Muscle of arm (tissue), 12 donors: Measurements from ENCODE around the gene REV3L. TPM values are rescaled to one million over a fixed set of nuclear protein-coding genes. Genes with fewer than 3 reads are reported as not detected.
"Not testable (repeated sequence)": the region's sequence is repeated elsewhere in the genome, so short reads cannot be mapped to it uniquely, and the experiment has no call there.

Experiments used
- DNase-seq: peaks from one replicate; pipeline ENCODE4 v3.0.0-alpha.2; 2013
- polyA plus RNA-seq, 12 donors: library from polyadenylated mRNA; unstranded; fragments of 120-200 nt; gene quantifications; one replicate each; pipeline ENCODE4 v1.2.1, GENCODE V29; 2013; ENCODE audit not compliant: insufficient read length in 12 of 12

Gene REV3L
- polyA plus RNA-seq, 12 donors: 33.5 to 49.1 (median 40.0) TPM; not detected in 1

DNA sequence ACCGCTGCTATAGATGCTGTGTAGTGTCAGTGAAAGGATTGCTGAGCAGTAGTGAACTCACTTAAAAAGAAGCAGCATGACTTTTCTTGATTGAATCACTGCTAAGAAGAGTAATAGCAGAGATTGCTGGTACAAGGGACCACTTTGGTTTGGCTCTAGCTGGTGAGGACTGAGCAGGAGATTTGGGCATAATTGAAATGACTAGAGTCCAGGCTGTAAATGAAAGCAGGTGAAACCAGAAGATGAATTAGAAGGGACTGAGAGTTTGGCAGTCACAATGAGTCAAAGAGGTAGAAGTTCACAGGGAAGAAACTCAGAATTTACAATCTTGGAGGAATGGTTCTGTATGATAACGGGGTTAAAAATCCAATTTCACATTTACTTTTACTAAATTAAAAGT lies 19.1 kb upstream of the REV3L start:
- DNase-seq: no peak

DNA sequence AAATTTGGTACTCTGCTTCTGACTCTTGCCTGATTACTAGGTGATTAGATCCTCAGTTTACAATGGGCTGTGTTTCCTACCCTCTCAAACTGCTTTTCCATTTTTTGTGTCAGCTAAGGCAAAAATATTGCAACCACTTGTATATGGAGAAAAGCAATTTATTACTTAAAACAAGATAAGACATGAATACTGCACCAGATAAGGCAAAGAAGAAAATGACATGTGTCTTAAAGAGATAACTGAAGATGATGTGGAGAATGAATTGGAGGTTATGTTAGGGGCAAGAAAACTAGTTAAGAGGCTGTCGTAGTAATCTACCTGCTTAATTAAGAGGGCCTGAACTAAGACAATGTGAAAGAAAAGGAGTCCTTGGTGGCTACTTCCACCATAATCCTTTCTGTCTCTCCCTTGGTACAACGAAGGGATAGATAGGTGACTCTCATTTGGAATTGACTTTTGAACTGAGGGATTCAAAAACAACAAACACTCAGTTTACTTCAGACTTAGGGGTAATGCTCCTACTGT lies 16.3 kb upstream of the REV3L start:
- DNase-seq: no peak

DNA sequence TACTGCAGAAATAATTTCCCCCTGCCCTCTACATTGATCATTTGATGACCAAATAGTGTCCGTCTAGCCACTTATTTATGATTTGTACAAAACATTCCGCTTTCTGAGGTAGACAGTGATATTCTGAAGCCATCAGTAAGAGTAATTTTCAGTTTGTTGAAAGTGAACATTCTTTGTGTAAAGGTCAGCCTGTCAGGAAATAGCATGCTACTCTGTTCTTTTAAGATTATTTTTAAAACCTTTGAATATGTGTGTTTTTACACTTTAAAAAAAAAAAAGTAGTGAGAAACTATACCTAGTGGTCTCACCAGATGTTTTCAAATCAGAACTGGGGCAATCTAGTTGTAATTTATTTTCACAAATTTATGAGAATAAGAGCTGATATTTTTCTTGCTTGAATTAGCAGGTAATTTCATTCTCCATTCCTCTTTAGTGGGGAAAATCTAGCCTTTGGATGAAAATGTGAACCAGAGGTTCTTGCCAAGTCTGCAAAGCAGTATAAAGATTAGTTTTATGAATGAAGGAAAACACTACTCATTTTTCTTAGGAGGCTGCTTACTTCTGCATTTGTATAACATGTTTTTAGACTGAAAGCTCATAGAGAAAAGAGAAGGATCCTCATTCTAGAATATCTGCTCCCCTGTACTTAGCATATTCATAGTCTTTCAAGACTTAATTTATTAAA lies 12.1 kb upstream of the REV3L start:
- no peak for DNase-seq

DNA sequence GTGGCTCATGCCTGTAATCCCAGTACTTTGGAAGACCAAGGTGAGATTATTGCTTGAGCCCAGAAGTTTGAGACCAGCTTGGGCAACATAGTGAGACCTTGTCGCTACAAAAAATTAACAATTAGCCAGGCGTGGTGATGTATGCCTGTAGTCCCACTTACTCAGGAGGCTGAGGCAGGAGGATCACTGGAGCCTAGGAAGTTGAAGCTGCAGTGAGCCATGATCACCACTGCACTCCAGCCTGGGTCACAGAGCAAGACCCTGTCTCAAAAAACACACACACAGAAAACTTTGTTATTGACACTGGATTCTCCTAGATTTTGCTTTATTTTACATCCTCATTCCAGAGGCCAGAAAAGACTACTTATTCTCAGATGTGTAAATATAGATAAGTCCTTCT lies 9.5 kb upstream of the REV3L start:
- no peak for DNase-seq

DNA sequence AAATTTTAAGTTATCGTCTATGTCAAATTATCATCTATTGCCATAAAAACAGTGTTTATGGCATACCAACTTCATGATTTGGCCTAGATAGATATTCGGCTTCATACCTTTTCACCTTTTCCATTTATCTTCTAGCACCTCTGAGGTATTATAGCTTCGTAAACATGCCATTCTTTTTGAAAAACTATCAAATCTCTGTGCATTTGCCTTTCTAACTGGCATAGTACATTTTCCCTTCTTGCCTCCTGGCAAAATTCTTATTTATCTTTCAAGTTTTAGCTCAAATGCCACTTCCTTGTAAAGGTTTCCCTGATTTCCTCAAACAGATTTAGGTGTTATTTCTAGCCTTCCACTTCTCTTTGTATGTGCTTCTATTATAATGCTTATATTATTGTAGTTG lies 7.0 kb upstream of the REV3L start:
- no peak for DNase-seq

DNA sequence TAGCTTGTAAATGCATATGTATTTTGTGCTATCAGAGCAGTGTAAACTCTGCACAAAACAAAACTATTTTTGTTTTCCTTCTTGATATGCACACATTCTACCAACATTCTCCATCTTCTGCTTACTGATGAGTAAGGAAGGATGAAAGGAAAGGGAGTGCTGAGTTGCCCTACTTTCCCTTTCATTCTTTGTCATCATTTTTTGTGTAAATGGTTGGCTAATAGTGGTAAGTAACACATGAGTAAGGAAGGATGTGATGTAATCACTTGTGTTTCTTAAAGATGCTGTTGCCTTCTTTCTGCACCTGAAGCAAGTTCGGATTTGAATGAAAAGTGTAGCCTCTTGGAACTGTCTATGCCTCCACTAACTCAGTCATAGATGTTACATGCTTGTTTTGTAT lies 4.6 kb upstream of the REV3L start:
- DNase-seq: no peak

DNA sequence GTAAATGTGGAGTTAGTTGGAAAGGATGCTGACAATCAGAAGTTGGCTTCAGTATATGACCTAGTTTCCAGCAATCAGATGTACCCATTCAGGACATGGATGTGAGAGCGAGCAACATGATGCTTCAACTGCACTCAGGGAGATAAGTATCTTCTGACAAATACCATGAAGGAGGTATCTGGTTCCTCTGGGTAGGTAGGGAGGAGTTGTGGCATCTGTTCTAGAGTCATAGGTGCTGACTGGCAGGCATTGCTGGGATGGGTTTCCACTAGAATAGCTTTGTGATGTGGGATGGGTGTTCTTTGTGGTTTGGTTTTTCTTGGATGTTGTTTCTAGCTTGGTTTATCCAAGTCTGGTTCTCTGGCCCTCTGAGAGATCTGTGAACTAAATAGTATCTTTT lies 3.9 kb upstream of the REV3L start:
- DNase-seq: no peak

DNA sequence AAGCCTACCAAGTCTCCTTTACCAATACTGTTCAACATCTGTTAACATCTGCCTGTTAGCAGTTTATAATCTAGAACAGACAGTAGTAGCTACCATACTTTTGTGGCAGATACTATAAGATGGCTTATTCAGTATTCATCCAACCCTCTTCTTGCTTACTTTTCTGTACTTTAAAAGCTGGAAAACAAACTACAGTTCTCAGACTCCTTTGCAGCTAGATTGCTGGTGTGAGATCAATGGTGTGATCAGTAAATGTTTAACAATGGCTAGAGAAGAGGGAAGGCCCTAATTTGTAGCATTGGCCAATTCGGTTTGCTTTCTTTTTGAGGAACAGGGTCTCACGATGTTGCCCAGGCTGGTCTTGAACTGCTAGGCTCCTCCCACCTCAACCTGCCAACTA lies 3.5 kb upstream of the REV3L start:
- no peak for DNase-seq

DNA sequence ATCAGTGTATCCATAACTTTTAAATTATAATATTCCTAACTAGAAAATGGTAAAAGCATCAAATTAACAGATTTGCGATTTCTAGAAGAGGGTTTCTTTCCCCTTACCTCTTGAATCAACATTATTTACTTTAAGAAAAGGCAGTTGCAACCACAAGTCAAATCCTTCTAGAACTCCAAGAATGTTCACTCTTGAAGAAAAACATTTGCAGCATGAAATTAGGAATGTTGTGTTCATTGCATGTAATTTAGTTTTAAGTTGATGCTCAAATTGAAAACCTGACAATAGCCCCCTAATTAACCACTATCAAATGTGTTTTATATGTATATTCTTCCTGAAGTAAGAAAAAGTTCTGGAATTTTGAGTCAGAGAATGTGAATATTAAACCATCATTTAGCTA lies 2.3 kb upstream of the REV3L start:
- DNase-seq: no peak

DNA sequence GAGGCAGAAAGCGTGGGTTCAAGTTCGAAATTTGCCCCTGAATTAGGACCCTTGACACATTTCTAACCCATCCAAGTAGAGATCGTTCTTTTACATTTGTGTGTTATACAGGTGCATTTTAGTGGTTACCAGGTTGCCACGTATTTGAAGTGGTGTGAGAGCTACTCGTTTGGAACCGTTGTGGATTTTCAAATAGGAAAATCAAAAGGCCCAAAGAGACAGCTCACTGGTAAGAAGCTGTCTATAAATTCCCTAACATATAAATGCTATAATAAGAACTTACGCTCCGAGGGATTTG lies 1.6 kb upstream of the REV3L start:
- no peak for DNase-seq

DNA sequence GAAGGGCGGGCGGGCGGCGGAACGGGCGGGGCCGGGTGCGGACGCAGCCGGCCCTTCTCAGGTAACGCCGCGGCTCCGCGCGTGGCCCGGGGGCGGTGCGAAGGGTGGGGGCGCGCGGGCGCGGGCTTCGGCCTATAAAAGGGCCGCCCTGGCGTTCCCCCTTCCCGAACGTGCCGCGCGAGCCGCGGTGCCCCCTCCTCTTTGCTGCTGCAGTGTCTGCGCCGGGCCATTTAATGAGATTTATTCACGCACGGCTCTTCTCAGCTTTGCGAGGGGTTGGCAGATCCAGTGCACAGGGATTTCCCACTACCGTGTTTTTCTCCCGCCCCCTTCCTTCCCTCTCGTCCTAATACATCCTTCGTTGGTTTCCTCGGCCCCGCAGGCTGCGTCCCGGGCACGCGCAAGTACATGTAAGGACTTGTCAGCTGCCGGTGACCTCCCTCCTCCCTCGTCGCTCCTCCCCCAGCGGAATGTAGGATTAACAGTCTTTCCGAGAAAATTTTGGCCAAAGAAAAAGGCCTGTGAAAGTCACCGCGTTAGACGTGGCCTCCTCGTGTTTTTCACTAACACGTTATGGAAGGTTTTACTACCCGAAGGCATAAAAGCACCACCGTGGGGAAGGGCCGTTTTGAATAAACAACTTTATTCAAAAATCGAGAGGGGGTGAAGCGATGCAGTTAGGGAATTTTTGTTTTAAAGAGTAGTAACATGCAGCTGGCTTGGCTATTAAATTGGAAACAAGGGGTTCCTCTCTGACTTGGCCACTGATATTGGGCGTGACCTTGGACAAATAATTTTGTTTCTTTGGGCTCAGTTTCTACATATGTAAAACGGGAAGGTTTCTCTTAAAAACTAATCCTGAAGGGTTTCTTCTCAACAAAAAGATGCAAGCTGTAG lies 966 bp upstream of the REV3L start:
- DNase-seq: peak; percentile 94

DNA sequence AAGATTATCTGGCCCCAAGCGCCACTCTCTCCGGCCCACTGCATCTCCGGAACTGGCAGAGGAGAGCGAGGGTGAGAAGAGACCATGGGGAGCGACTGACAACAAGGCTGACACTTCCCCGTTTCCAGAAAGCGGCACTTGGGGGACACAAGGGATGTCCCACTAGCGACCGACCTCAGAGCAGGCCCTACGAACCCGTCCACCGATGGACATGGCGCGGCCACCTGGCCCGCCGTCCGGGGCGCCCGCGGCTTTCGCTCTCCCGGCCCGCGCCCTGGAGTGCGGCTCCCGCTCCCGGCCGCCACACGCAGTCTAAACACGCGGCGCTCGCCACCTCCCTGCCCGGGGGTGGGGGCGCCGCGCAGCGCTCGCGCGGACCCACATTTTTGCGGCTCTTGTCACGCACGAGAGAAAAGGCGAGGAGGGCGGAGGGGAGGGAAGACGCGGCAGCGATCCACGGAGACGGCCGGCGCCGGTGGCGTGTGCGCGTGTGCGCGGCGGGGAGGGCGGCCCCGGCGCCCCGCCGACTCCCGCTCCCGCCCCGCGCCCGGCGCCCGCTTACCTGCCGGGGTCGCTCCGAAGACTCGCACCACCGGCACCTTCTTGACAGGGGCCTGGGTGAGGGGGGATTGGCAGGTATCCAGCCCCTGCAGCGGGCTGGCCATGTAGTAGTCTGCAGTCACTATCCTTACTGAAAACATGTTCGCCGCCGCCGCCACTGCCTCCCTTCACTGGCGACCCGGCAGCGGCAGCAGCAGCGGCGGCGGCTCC lies 645 bp downstream of the REV3L start:
- peak; percentile 54 for DNase-seq

DNA sequence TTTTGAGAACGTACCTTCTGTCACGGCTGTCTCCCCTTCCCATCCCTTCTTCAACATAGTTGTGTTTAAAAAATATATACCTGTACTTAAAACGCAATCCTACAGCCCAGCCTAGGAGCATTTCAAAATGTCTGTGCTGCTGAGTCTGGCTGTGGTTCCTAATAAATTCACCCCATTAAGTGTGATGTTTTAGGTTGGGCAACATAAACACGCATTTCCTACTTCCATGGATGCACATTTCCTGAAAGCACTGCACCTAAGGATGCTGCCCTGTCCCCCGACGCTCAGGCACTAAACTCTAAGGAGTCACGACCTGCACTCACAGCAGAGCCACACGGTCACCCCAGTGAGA lies 1.2 kb downstream of the REV3L start:
- DNase-seq: no peak

DNA sequence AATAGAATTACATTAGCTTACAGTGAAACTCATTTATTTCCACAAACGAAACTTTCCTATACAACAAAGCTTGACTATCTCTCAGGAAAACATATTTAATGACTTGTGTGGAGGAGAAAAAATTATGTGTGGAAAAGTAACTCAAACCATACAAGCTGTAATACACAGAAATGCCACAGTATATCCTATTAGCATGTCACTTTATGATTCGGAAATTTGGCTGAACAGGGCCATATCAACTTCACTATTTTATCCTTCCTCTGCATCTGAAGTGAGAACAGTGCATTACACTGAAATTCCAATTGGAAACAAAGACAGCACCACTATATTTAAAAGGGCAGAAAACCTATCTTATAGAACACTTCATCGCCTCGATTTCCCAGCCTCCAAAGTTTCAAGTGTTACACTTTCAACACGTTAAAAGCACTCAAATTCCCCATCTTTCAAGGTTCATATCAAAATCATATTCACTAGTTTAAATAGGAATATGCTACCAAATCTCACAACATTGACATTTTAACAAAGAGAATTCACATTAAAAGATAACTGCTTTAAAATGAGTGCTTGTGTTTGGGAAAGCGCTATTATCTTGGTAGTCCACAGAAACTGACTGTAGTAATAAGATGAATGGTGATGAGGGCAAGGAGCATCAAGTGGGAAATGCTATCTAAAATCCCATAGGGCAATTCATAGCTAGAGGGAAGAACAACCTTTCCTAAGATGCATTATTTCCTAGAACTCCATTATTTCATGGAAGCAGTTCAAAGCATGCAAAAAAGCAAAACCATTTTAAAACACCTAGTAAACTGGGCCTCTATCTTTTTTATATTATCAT lies 1.8 kb downstream of the REV3L start:
- DNase-seq: peak; percentile 14

DNA sequence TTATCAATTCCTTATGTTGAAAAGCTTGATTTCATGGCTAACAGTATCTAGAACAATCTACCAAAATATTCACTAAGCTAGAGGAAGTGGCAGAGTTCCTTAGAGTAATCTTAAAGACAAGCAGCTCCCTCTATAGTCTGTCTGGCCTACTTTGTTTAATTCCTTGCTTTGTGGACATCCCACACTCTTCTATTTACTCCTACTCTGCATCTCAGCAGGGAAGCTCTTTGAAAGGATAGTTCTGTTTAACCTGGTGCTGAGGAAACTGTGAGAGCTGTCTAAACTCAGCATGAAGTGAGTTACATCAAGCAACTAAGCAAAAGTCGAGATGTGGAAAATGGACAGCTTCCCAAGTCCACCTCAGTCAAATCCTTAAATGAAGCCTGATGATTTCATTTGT lies 4.3 kb downstream of the REV3L start:
- peak; percentile 48 for DNase-seq

DNA sequence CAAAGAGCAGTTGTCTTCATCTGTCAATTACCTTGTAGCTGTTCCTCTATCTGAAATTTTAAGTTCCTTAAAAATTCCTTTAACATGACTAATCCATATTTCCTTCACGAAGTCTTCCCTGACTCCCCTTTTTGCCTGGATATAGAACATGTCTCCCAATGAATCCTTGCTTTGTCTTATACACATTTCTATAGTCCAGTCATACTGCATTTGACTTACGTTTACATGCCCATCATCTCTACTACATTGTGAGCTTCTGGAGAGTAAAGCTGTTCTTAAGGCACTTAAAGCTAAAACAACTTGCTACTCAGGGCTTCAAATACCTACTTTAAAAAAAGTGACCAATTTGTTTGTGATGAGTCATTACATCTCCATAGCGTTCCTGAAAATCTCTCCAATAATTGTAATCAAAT lies 4.9 kb downstream of the REV3L start:
- no peak for DNase-seq

DNA sequence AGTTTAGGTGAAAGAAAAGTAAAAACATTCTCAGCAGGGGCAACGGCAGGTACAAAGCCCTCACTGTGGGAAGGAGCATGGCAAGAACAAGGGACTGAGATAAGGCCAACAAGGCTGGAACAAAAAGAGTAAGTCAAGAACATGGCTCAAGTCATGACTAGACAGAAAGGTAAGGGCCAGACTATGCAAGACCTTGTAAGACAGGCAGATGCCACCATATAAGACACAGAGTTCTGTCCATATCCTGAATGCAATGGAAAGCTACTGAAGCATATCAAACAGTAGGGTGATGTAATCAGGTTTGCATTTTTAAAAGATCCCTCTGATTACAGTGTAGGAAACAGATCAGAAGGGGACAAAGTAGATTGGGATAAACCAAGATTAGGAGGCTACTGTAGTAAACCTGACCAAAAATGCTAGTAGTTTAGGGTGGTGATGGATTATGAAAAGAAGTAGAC lies 5.5 kb downstream of the REV3L start:
- DNase-seq: no peak

DNA sequence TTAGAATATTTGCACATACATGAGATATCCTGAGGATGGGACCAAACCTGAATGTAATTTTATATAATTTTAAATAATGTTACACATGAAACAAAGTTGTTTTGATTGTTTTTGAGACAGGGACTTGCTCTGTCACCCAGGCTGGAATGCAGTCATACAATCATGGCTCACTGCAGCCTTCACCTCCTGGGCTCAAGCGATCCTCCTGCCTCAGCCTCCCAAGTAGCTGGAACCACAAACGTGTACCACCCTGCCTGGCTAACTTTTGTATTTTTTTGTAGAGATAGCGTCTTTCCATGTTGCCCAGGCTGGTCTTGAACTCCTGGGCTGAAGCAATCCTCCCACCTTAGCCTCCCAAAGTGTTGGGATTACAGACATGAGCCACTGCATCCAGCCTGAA lies 7.0 kb downstream of the REV3L start:
- DNase-seq: not testable (repeated sequence)

DNA sequence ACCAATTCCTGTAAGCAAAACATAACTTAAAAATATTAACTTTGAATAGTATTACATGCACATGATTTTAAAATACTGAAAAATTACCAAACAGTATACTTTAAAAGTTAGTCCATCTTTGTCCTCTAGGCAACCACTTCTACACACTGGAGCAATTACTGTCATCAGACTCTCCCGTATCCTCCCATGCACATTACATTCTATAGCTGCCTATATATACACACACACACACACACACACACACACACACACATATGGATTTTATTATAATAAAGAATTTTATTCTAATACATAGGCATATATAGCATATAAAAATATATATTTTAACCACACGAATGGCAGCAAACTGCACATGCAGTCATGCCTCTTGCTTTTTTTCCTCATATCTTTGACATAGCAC lies 8.2 kb downstream of the REV3L start:
- no peak for DNase-seq

DNA sequence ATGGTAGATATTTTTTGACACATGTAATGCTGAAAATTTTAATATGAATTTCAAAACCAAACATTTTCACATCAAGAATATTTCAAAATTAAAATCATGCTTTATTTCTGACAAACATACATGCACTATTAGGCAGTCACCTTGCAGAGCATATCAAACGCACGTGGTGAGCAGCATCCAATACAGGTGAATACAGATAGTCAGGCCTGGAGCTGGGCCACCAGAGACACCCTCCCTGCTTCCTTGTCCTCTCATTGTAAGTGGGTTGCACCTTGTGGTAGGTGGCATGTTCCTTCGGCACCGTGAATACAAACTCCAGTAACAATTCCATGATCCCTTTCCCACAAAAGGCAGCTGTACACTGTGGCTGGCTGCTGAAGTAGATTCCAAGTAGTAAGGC lies 8.9 kb downstream of the REV3L start:
- no peak for DNase-seq

DNA sequence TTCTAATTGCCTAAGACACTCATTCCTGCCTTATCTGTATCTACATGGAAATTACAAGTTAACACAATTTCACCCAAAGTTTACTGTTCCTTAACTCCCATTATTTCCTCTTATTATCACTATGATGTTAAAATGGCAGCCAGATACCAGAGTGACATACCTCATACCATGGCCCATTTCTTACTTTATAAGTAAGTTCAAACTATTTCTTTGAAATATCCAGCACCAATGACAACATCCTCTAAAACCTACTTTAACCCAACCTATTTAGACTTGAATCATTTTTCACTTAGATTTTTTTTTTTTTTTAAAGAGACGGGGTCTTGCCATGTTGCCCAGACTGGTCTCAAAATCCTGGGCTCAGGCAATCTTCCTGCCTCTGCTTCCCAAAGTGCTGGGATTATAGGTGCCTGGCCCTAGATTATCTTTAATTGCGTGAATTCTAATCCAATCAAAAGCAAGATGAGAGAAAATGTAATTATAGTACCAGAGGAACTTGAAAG lies 10.0 kb downstream of the REV3L start:
- DNase-seq: no peak
